ENCODE measurements around the gene LRRC36.

LRRC36 gene

GRCh38 chr16:67396159-67397035 is 69.8 kb downstream of the LRRC36 start (continued):
- no peak for TF ChIP-seq ZBTB49 (tag by site-specific recombination; IDR thresholded peaks at IDR 0.05; ENCODE audit: low read depth)
- TF ChIP-seq ZNF449 (tag by site-specific recombination; IDR thresholded peaks at IDR 0.05) = peak; percentile 50; the same call in 1 of the 2 replicates
- no peak for TF ChIP-seq ZNF350 (tag by site-specific recombination; IDR thresholded peaks at IDR 0.05)
- peak; percentile 53; the same call in 1 of the 2 replicates for TF ChIP-seq SP3 (tag by site-specific recombination; IDR thresholded peaks at IDR 0.05)
- no peak for TF ChIP-seq ZNF114 (tag by site-specific recombination; IDR thresholded peaks at IDR 0.05)
- TF ChIP-seq ZNF155 (tag by site-specific recombination; IDR thresholded peaks at IDR 0.05) = no peak
- TF ChIP-seq ZBTB26 (tag by site-specific recombination; optimal IDR thresholded peaks at IDR 0.05) = no peak
- TF ChIP-seq ZNF223 (tag by site-specific recombination; IDR thresholded peaks at IDR 0.05) = no peak
- TF ChIP-seq ZNF248 (tag by site-specific recombination; IDR thresholded peaks at IDR 0.05) = no peak
- TF ChIP-seq KLF1 (tag by site-specific recombination; IDR thresholded peaks at IDR 0.05) = peak; percentile 97
- TF ChIP-seq ZNF48 (tag by site-specific recombination; IDR thresholded peaks at IDR 0.05) = no peak
- no peak for TF ChIP-seq ZNF596 (tag by site-specific recombination; IDR thresholded peaks at IDR 0.05)
- TF ChIP-seq ZIC2 (tag by site-specific recombination; IDR thresholded peaks at IDR 0.05) = no peak
- TF ChIP-seq ZNF174 (tag by site-specific recombination; IDR thresholded peaks at IDR 0.05) = no peak
- TF ChIP-seq ZBTB44 (tag by site-specific recombination; IDR thresholded peaks at IDR 0.05) = 0 out of 2 replicates have a peak, but pooled peaks have one; percentile 19
- no peak for TF ChIP-seq ZNF404 (tag by site-specific recombination; IDR thresholded peaks at IDR 0.05)
- TF ChIP-seq ZNF398 (tag by site-specific recombination; IDR thresholded peaks at IDR 0.05) = peak; percentile 26; the same call in 1 of the 2 replicates
- TF ChIP-seq YY2 (tag by site-specific recombination; IDR thresholded peaks at IDR 0.05) = no peak
